PFSK-1 (cell line): ENCODE data around the gene P2RY6.

ENCODE experiments used
- FOXP2 ChIP-seq: optimal IDR thresholded peaks from 2 replicates; pipeline ENCODE3; 2011; ENCODE audit warnings: borderline replicate concordance, control low read depth, inconsistent platforms; ENCODE audit not compliant: insufficient read depth; ENCODE audit errors: extremely low read length, extremely low read depth
- POLR2AphosphoS5 ChIP-seq: IDR thresholded peaks from 2 replicates; pipeline ENCODE4 v1.6.1; 2012; ENCODE audit warnings: low read depth, mild to moderate bottlenecking, control low read depth, low read length, moderate library complexity
- REST ChIP-seq, 2 experiments: IDR thresholded peaks; 2 replicates each; pipeline versions ENCODE4 v1.6.1 to v1.8.0; 2011 to 2012; ENCODE audit warnings: low read depth in 2 of 2, low read length in 2 of 2, control low read depth in 1 of 2, inconsistent platforms in 1 of 2, mild to moderate bottlenecking in 1 of 2, moderate library complexity in 1 of 2; ENCODE audit not compliant: insufficient read depth in 1 of 2
- SIN3A ChIP-seq: IDR thresholded peaks from 2 replicates; pipeline ENCODE4 v1.6.1; 2012; ENCODE audit warnings: mild to moderate bottlenecking, low read length, moderate library complexity, borderline replicate concordance; ENCODE audit not compliant: insufficient read depth
- TAF1 ChIP-seq: IDR thresholded peaks from 2 replicates; pipeline ENCODE4 v1.6.1; 2012; ENCODE audit warnings: low read length, control low read depth, borderline replicate concordance; ENCODE audit not compliant: insufficient read depth

The P2RY6 gene

GRCh38 chr11:73241300-73241699, 30.8 kb upstream of the P2RY6 start:
- TF ChIP-seq POLR2AphosphoS5 (no peak), TAF1 (no peak), SIN3A (no peak), REST (IDR thresholded peaks at IDR 0.05; ENCODE audit: insufficient read depth in 1 of 2, low read depth in 2 of 2, low read length in 2 of 2) (no peak), FOXP2 (no peak)

- TF ChIP-seq REST (IDR thresholded peaks at IDR 0.05; ENCODE audit: insufficient read depth in 1 of 2, low read depth in 2 of 2, low read length in 2 of 2) (no peak), SIN3A (no peak)
Measured at GRCh38 chr11:73242251-73243092, 29.7 kb upstream of the P2RY6 start.

GRCh38 chr11:73243093-73243485, 29.0 kb upstream of the P2RY6 start:
- no peak for TF ChIP-seq SIN3A
- TF ChIP-seq FOXP2: no peak
- TF ChIP-seq REST (IDR thresholded peaks at IDR 0.05; ENCODE audit: insufficient read depth in 1 of 2, low read depth in 2 of 2, low read length in 2 of 2): no peak
- TF ChIP-seq TAF1: no peak
- TF ChIP-seq POLR2AphosphoS5: no peak

GRCh38 chr11:73244589-73245240, 27.4 kb upstream of the P2RY6 start:
- TF ChIP-seq POLR2AphosphoS5 (no peak), REST (IDR thresholded peaks at IDR 0.05; ENCODE audit: insufficient read depth in 1 of 2, low read depth in 2 of 2, low read length in 2 of 2) (no peak), SIN3A (no peak), FOXP2 (no peak), TAF1 (no peak)

GRCh38 chr11:73245461-73245860, 26.7 kb upstream of the P2RY6 start:
- TF ChIP-seq TAF1: no peak
- no peak for TF ChIP-seq REST (IDR thresholded peaks at IDR 0.05; ENCODE audit: insufficient read depth in 1 of 2, low read depth in 2 of 2, low read length in 2 of 2)
- TF ChIP-seq SIN3A: no peak
- TF ChIP-seq POLR2AphosphoS5: no peak
- TF ChIP-seq FOXP2: no peak
